ENCODE data around the gene RNF17.

The RNF17 gene, protein sequence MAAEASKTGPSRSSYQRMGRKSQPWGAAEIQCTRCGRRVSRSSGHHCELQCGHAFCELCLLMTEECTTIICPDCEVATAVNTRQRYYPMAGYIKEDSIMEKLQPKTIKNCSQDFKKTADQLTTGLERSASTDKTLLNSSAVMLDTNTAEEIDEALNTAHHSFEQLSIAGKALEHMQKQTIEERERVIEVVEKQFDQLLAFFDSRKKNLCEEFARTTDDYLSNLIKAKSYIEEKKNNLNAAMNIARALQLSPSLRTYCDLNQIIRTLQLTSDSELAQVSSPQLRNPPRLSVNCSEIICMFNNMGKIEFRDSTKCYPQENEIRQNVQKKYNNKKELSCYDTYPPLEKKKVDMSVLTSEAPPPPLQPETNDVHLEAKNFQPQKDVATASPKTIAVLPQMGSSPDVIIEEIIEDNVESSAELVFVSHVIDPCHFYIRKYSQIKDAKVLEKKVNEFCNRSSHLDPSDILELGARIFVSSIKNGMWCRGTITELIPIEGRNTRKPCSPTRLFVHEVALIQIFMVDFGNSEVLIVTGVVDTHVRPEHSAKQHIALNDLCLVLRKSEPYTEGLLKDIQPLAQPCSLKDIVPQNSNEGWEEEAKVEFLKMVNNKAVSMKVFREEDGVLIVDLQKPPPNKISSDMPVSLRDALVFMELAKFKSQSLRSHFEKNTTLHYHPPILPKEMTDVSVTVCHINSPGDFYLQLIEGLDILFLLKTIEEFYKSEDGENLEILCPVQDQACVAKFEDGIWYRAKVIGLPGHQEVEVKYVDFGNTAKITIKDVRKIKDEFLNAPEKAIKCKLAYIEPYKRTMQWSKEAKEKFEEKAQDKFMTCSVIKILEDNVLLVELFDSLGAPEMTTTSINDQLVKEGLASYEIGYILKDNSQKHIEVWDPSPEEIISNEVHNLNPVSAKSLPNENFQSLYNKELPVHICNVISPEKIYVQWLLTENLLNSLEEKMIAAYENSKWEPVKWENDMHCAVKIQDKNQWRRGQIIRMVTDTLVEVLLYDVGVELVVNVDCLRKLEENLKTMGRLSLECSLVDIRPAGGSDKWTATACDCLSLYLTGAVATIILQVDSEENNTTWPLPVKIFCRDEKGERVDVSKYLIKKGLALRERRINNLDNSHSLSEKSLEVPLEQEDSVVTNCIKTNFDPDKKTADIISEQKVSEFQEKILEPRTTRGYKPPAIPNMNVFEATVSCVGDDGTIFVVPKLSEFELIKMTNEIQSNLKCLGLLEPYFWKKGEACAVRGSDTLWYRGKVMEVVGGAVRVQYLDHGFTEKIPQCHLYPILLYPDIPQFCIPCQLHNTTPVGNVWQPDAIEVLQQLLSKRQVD (N-terminal part only)

DNA sequence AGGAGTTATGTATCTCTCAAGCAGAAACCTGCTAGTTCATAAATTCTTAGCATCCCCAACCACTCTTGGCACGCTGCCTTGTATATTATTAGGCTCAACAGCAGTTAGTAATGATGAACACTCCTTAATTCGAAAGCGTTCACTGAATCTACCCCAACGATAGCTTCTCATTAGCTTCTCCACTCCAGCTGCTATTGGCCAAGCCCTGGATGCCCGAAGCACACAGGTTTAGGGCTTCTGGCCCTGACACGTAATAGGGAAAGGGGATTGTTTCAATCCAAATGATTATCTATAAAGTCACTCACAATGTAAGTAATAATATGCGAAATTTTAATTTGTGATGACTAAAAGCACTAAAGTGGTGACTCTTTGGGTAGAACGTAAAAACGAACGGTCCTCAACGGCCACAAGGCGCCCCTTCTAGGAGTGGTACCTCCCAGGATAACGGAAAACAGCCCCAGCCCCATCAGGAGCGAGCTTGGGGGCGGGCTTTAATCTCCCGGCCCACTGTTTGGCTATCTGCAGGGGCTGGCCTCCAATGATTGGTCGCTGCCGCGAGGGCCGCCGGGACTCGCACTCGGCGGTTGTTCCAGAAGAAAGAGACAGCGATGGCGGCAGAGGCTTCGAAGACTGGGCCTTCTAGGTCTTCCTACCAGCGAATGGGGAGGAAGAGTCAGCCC lies at the start of gene RNF17:
TSS of gene RNF17 (plus strand) at position 574 of the 680 bp plus-strand sequence. CDS start at position 609, 35 bp downstream.
- H3K27ac ChIP-seq, result no peak within 1 kb of the TSS

DNA sequence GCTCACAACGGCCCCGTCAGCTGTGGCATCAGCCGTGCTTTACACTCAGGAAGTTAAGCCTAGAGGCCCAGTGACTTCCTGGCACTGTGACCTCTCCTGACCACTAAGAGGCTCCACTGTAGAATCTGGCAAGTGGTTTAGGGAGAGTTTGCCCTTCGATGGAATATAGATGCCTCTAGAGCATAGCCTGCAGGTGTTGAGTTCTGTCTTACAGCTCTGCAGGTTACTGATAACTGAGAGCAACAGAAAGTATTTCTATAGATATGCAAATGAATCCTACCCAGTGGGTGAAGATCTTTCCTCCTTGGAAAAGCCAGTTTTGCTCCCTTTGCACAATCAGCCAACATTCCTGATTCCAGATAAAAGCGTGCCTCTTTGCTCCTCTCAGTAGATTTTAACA lies 48.0 kb upstream of the RNF17 start:
- Histone ChIP-seq H3K9me3 (no peaks in the 10 kb centered on the region), H3K9ac (no peak overlapping the region), H3K4me1 (no peaks in the 10 kb centered on the region), H3K27me3 (no peaks in the 10 kb centered on the region), H3K4me2 (no peak overlapping the region), H3K27ac (no peak overlapping the region), H4K20me1 (no peaks in the 10 kb centered on the region), H3K36me3 (no peaks in the 10 kb centered on the region), H3K4me3 (no peak overlapping the region)
- no peak for TF ChIP-seq Cebpa-rat (IDR thresholded peaks at IDR 0.05)

More for the DNA sequence above, at the start of gene RNF17:
- Histone ChIP-seq H3K9ac (no peak within 1 kb of the TSS), H3K27me3 (no peaks in the 10 kb centered on the region), H3K9me3 (peaks cover 12% of the 10 kb centered on the region), H3K36me3 (no peaks in the 10 kb centered on the region), H4K20me1 (no peaks in the 10 kb centered on the region), H3K4me2 (no peak within 1 kb of the TSS), H3K4me1 (no peaks in the 10 kb centered on the region), H3K4me3 (no peak within 1 kb of the TSS)
- TF ChIP-seq Cebpa-rat (IDR thresholded peaks at IDR 0.05), result no peak

DNA sequence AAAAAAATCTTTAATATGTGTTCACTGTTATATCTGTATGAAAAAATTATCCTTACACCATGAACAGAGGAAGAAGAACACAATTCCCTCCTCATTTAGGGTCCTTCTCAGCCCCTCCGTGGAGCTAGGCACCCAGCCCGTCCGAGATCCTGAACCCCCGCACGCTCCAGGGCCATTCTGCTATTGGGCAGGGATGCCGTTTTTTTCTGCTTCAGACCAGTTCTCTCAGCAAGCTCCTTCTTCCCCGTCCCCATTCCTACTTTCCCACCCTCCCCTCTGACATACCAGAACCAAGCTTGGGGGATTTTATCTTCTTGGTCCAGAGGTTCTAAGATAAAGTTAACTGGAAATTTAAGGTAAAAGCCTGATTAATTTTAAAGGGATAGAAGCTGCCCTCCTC lies 47.5 kb upstream of the RNF17 start:
- H3K4me3 ChIP-seq, result no peak overlapping the region
- no peaks in the 10 kb centered on the region for H3K36me3 ChIP-seq
- H3K4me1 ChIP-seq, result no peaks in the 10 kb centered on the region
- TF ChIP-seq Cebpa-rat (IDR thresholded peaks at IDR 0.05), result no peak
- no peaks in the 10 kb centered on the region for H3K9me3 ChIP-seq
- no peaks in the 10 kb centered on the region for H3K27me3 ChIP-seq
- H4K20me1 ChIP-seq, result no peaks in the 10 kb centered on the region
- no peak overlapping the region for H3K9ac ChIP-seq
- no peak overlapping the region for H3K27ac ChIP-seq
- no peak overlapping the region for H3K4me2 ChIP-seq

DNA sequence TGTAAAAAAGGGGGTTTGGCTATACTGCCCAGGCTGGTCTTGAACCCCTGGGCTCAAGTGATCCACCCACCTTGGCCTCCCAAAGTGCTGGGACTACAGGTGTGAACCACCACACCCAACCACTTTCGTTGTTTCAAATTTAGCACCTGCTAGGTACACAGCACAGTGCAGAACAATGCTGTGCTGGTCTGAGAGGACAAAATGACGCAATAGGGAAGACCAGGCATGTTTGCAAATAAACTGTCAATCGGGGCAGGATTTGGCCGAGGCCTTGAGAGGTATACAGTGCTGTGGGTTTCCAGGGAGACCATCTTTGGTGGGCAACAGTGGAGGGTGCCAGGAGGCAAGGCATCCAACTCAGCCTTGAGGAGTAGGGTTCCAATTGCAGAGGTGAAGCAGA lies 46.8 kb upstream of the RNF17 start:
- no peak overlapping the region for H3K4me3 ChIP-seq
- no peak overlapping the region for H3K4me2 ChIP-seq
- H4K20me1 ChIP-seq, result no peaks in the 10 kb centered on the region
- H3K9ac ChIP-seq, result no peak overlapping the region
- no peak for TF ChIP-seq Cebpa-rat (IDR thresholded peaks at IDR 0.05)
- no peaks in the 10 kb centered on the region for H3K36me3 ChIP-seq
- no peaks in the 10 kb centered on the region for H3K9me3 ChIP-seq
- H3K4me1 ChIP-seq, result no peaks in the 10 kb centered on the region
- H3K27me3 ChIP-seq, result no peaks in the 10 kb centered on the region
- no peak overlapping the region for H3K27ac ChIP-seq

DNA sequence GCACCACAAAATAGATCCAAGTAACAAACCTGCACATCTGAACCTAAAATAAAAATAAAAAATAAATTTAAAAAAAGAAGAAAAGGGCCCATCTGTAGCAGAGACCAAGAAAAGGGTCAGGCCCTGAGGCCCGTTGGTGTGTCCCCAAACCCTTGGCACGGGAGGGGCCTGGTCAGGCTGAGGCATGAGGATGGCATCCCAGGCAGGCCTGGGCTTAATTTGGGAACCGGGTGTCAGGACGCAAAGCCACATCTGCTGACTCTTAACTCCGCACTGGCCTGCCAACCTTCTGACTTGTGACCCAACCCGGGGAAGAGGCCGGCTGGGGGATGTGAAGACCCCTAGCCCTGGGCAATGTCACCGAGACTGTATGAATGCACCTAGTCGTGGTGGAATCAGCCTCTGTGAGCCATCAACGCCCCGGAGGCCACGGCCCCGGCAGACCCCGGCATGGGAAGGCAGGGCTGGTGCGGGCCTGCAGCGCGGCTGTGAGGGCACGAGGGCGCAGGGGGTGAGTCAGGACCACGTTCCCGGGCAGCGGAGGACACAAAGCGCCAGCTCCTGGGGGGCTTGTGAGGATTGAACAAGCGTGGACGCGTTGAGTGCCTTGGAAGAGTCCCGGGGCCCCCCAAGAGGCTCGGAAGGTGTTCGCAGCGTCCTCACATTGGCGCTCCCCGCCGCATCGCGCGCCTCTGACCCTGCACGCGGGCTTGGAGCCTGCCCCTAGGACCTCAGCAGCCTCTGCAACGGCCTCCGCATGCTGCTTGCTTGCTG lies 45.6 kb upstream of the RNF17 start:
- H3K36me3 ChIP-seq, result no peaks in the 10 kb centered on the region
- H3K9me3 ChIP-seq, result no peaks in the 10 kb centered on the region
- no peak overlapping the region for H3K4me2 ChIP-seq
- H3K4me1 ChIP-seq, result no peaks in the 10 kb centered on the region
- no peaks in the 10 kb centered on the region for H3K27me3 ChIP-seq
- no peak for TF ChIP-seq Cebpa-rat (IDR thresholded peaks at IDR 0.05)
- no peak overlapping the region for H3K9ac ChIP-seq
- H3K4me3 ChIP-seq, result no peak overlapping the region
- no peaks in the 10 kb centered on the region for H4K20me1 ChIP-seq
- H3K27ac ChIP-seq, result no peak overlapping the region

DNA sequence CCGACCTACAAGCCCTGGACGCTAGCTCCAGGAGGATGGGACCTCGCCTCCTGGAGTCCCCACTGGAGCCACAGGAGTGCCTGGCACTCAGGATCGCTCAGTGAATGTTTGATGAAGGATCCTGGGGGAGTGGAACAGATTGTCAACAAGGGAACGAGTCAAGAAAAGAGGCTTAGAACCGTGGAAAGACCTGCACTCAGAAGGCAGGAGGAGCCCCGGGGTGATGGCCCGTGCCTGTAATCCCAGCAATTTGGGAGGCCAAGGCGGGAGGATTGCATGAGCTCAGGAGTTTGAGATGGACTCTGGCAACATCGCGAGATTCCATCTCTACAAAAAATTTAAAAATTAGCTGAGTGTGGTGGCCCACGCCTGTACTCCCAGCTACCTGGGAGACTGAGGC lies 44.8 kb upstream of the RNF17 start:
- TF ChIP-seq Cebpa-rat (IDR thresholded peaks at IDR 0.05), result no peak
- no peak overlapping the region for H3K4me3 ChIP-seq
- H3K9ac ChIP-seq, result no peak overlapping the region
- no peaks in the 10 kb centered on the region for H3K36me3 ChIP-seq
- no peaks in the 10 kb centered on the region for H3K27me3 ChIP-seq
- no peak overlapping the region for H3K4me2 ChIP-seq
- H3K4me1 ChIP-seq, result no peaks in the 10 kb centered on the region
- no peaks in the 10 kb centered on the region for H4K20me1 ChIP-seq
- H3K9me3 ChIP-seq, result no peaks in the 10 kb centered on the region
- no peak overlapping the region for H3K27ac ChIP-seq

DNA sequence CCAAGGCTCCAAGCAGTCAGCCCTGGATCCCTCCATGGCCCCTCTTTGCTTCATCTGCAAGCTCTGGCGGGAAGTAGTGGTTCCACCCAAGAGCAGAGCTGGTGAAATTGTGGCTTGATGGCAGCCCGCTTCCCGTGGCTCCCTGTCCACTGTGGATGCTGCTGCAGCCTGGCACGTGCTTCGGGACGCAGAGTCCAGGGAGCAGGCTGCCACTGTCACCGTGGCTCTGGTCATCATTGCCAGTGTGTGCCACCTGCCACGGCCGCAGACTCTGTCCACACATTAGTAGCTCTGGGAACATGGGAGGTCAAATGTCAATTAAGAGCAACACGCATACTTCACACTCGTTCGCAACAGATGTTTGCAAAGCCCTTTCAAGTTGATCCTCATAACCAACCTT lies 40.8 kb upstream of the RNF17 start:
- Histone ChIP-seq H3K27ac (no peak overlapping the region), H4K20me1 (no peaks in the 10 kb centered on the region), H3K36me3 (no peaks in the 10 kb centered on the region), H3K27me3 (0 out of 2 replicates have a peak, but pooled peaks cover 3% of the 10 kb centered on the region), H3K4me1 (no peaks in the 10 kb centered on the region), H3K4me3 (no peak overlapping the region), H3K4me2 (no peak overlapping the region), H3K9me3 (no peaks in the 10 kb centered on the region), H3K9ac (no peak overlapping the region)
- no peak for TF ChIP-seq Cebpa-rat (IDR thresholded peaks at IDR 0.05)

DNA sequence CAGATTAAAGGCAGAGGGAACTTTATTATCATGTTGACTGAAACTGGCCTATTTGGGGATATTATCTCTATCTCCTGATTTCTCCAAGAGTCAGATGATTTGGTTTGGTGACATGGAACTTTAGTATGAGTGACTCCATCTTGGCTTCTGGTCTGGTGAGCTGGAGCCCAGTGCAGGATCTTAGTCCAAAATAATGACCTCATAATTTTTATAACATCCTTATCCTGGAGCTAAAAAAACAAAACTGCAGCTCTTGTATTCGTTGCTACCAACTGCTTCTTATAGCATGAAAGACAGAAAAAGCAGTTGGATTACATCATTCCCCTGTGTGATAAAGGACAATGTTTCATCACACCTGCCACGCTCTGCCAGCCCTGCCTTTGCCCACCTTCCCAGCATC lies 39.3 kb upstream of the RNF17 start:
- no peak overlapping the region for H3K4me2 ChIP-seq
- no peak for TF ChIP-seq Cebpa-rat (IDR thresholded peaks at IDR 0.05)

More for the DNA sequence above, 39.3 kb upstream of the RNF17 start:
- Histone ChIP-seq H3K27me3 (0 out of 2 replicates have a peak, but pooled peaks cover 3% of the 10 kb centered on the region), H4K20me1 (no peaks in the 10 kb centered on the region), H3K4me3 (no peak overlapping the region), H3K9me3 (no peaks in the 10 kb centered on the region), H3K27ac (no peak overlapping the region), H3K36me3 (no peaks in the 10 kb centered on the region), H3K9ac (no peak overlapping the region), H3K4me1 (no peaks in the 10 kb centered on the region)

All from BLaER1 (cell line).